GM12801 (cell line): ENCODE results near the gene TMED1.

Experiments
- CTCF ChIP-seq: IDR thresholded peaks from one replicate; pipeline ENCODE4 v1.5.1; 2011; ENCODE audit warnings: control low read depth; ENCODE audit not compliant: insufficient read length; ENCODE audit errors: extremely low read depth

The TMED1 gene

GRCh38 chr19:10842788-10843187 is 6.8 kb upstream of the TMED1 start:
- TF ChIP-seq CTCF, result no peak

GRCh38 chr19:10839114-10840050 is 3.4 kb upstream of the TMED1 start:
- TF ChIP-seq CTCF, result no peak

GRCh38 chr19:10838377-10838776 is 2.4 kb upstream of the TMED1 start:
- no peak for TF ChIP-seq CTCF

- TF ChIP-seq CTCF, result no peak
These were observed 693 bp upstream of the TMED1 start for GRCh38 chr19:10836479-10837330.

- no peak for TF ChIP-seq CTCF
These were observed 791 bp downstream of the TMED1 start for GRCh38 chr19:10835089-10835753.

GRCh38 chr19:10832939-10833296 is 3.1 kb downstream of the TMED1 start:
- no peak for TF ChIP-seq CTCF
